ENCODE data around the gene DUOX1.

Gene DUOX1

GRCh38 chr15:45174577-45174976 is 44.8 kb downstream of the DUOX1 start:
- no peak for DNase-seq (ENCODE audit: low read depth in 2 of 2)
- H3K4me3 ChIP-seq (replicated peaks in 1 of 2; ENCODE audit: low read depth in 2 of 2, low read length in 2 of 2) = no peak overlapping the region
- no peak for TF ChIP-seq CTCF (IDR thresholded peaks at IDR 0.05; ENCODE audit: low read depth, low read length)

DNA sequence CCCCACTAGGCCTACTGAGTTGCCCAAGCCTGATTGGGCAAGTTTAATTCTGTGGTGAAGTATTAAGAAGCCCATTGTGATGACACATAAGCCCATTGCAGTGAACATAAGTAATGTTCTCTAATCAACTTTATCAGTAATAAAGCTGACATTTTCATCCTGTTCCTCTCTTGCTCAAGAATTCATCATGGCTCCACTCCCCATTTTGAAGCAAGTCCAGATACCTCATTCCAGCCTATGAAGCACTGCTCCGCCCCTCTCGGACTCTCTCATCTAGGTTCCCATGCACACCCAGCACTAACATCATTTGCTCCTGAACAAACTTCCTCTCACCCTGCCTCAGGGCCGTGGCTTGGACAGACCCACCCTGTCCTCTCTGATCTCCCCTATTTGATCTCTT is 47.5 kb downstream of the DUOX1 start:
- peak; percentile 7 to 28 for DNase-seq (ENCODE audit: low read depth in 2 of 2)
- no peak overlapping the region for H3K4me3 ChIP-seq (replicated peaks in 1 of 2; ENCODE audit: low read depth in 2 of 2, low read length in 2 of 2)
- TF ChIP-seq CTCF (IDR thresholded peaks at IDR 0.05; ENCODE audit: low read depth, low read length) = no peak

DNA sequence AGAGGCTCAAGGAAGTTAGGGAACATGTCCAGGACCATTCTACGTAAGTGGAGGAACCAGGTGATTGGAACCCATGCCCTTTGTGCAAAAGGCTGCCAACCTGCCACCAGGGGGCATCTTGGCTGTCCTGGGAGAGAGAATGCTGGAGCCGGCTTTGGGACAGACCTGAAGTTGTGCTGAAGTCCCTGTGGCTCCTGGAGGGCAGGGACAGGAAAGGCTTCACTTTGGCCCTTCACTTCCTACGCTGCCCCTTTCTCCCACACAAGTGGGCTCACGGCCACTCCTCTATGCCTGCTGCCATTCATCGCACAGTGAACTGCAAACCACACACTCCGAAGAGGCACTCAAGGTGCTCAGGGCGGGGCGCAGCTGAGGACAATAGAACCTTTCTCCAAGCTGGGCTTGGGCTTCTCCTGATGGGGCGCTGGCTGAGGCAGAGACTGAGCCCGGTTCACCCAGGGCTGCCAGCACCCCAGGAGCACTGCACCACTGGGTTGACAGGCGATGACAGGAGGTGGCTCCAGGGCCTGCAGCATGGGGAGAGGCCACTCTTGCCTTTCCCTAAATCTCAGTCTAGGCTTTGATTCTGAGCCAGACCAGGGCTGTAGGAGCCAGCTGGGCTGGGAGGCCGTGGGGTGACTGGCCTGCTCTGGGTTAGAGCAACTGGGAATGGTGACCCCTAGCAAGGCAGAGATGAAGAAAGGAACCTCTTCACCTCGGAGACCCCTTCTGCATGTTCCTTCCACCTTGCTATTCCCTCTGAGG is 49.6 kb downstream of the DUOX1 start:
- peak in 1 of 2 donors; percentile 34 for DNase-seq (ENCODE audit: low read depth in 2 of 2)
- H3K4me3 ChIP-seq (replicated peaks in 1 of 2; ENCODE audit: low read depth in 2 of 2, low read length in 2 of 2) = no peak overlapping the region
- peak; percentile 50 for TF ChIP-seq CTCF (IDR thresholded peaks at IDR 0.05; ENCODE audit: low read depth, low read length)

GRCh38 chr15:45180201-45180600 is 50.4 kb downstream of the DUOX1 start:
- DNase-seq (ENCODE audit: low read depth in 2 of 2) = no peak

GRCh38 chr15:45180648-45181436 is 51.0 kb downstream of the DUOX1 start:
- no peak for DNase-seq (ENCODE audit: low read depth in 2 of 2)
- no peak for TF ChIP-seq CTCF (IDR thresholded peaks at IDR 0.05; ENCODE audit: low read depth, low read length)
- no peak overlapping the region for H3K4me3 ChIP-seq (replicated peaks in 1 of 2; ENCODE audit: low read depth in 2 of 2, low read length in 2 of 2)

More at GRCh38 chr15:45180201-45180600, 50.4 kb downstream of the DUOX1 start:
- no peak for TF ChIP-seq CTCF (IDR thresholded peaks at IDR 0.05; ENCODE audit: low read depth, low read length)
- H3K4me3 ChIP-seq (replicated peaks in 1 of 2; ENCODE audit: low read depth in 2 of 2, low read length in 2 of 2) = no peak overlapping the region

GRCh38 chr15:45181491-45182285 is 51.9 kb downstream of the DUOX1 start:
- no peak for DNase-seq (ENCODE audit: low read depth in 2 of 2)
- no peak overlapping the region for H3K4me3 ChIP-seq (replicated peaks in 1 of 2; ENCODE audit: low read depth in 2 of 2, low read length in 2 of 2)
- TF ChIP-seq CTCF (IDR thresholded peaks at IDR 0.05; ENCODE audit: low read depth, low read length) = no peak

All from cardiac fibroblast (primary cell).